ENCODE results near the gene CYTH1.

CYTH1 gene

GRCh38 chr17:78781893-78782304 lies at the start of gene CYTH1:
Gene CYTH1 (minus strand): TSS chr17:78782273. CDS start chr17:78782223, 50 bp downstream.
- DNase-seq = no peak

DNA sequence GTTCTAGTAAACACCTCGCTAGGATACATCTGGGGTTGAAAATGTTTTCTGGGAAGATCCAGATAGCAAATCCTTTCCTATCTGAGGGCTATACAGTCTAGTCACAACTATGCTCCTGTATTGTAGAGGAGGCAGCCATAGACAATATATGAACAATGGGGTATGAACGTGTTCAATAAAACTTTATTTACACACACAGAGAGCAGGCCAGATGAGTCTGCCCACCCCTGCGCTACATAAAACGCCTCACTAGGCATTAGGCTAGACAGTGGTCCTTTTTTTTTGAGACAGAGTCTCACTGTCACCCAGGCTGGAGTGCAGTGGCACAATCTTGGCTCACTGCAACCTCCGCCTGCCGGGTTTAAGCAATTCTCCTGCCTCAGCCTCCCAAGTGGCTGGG lies 47.4 kb upstream of the CYTH1 start:
- no peak for DNase-seq

DNA sequence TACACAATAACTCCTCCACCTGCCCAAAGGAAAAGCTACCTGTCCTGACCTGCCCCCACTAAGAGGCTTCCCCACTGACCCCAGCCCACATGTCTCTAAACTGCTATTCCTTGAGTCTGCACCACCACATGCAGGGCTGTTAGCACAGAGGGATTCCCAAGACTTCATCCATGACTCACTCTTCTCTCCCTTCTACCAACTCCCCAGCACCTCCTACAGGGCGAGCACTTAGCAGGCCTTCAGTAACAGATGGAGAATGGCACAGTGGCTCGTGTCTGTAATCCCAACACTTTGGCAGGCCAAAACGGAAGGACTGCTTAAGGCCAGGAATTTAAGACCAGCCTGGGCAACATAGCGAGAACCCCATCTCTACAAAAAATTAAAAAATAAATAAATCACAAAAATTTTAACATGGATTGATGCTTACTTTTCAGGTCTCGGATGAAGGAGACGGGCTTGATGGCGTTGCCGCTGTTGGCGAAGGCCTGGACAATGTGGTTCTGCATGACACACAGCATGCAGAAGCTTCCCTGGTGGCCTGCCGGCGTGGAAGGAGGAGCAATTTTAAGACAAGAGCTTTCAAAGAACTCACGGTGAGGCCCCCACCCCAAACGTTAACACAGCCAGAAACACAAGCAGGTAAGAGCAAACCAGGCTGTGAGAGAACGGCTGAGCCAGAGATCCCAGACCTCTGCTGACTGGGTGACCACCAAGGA lies 46.6 kb upstream of the CYTH1 start:
- no peak for DNase-seq

DNA sequence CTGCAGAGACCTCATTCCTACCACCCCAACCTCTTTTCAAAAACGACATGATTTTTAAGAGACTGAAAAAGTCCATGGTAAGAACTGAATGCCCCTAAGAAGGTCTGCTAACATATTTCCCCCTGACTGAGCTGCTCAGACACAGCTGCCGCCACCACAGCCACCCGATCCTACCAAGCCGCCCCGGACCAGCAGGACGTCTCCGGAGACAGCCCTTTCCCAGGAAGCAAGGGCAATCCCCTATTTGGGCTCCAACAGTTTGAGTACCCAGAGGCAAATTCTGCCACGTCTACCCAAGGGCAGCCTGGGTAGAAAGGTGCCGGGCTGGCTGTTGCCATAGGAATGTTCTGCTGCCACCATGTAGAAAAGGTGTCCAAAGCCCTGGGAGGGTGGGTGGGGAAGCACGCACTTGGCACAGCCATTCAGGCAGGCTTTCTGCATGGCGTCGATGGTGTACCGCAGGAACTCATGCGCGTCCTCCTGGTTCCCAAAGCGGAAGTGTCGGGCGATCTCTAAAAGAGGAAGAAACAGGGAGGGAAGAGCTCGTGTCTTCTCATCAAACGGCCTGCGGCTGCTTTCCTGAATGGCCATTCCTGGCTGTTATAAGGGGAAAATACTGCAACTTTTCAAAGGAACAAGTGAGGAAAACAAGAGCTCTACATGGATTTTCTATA lies 44.9 kb upstream of the CYTH1 start:
- DNase-seq = no peak

GRCh38 chr17:78826421-78826820 lies 44.3 kb upstream of the CYTH1 start:
- no peak for DNase-seq

GRCh38 chr17:78825696-78826095 lies 43.6 kb upstream of the CYTH1 start:
- DNase-seq = no peak

DNA sequence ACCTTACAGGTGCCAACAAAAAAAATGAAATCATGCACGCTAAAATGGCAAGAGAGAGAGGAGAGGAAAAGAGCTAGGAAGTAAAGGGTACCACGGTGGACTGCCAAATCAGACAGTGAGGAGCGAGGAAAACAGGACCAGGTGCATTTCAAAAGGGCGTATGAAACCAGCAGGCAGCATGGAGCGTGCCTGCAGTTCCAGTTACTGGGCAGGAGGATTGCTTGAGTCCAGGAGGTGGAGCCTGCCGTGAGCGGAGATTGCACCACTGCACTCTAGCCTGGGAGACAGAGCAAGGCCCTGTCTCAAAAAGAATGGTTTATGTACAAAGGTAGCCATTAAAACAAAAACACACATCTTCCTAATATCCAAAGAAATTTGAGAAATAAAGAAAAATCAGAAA lies 42.2 kb upstream of the CYTH1 start:
- no peak for DNase-seq

- no peak for DNase-seq
These were observed 41.4 kb upstream of the CYTH1 start for GRCh38 chr17:78823282-78824046.

GRCh38 chr17:78822552-78822951 lies 40.5 kb upstream of the CYTH1 start:
- no peak for DNase-seq

DNA sequence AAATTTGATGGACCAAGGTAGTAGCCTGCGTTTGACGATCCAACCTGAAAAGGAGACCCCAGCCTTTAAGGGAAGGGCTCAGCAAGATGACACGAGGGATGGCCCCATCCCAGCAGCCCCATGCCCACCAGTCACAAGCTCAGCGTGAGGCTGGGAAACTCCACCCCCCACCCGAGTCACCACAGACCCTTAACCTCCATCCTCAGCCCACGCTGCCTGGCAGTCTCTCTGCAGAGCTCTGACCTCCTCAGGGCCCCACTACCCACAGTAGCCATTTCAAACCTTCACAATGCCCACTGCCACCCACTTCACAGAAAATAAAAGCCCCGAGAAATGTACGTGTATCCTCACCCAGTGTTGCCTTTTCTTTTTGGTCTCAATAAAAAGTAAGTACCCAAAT lies 39.9 kb upstream of the CYTH1 start:
- no peak for DNase-seq

- no peak for DNase-seq
These were observed 38.8 kb upstream of the CYTH1 start for GRCh38 chr17:78820841-78821240.

DNA sequence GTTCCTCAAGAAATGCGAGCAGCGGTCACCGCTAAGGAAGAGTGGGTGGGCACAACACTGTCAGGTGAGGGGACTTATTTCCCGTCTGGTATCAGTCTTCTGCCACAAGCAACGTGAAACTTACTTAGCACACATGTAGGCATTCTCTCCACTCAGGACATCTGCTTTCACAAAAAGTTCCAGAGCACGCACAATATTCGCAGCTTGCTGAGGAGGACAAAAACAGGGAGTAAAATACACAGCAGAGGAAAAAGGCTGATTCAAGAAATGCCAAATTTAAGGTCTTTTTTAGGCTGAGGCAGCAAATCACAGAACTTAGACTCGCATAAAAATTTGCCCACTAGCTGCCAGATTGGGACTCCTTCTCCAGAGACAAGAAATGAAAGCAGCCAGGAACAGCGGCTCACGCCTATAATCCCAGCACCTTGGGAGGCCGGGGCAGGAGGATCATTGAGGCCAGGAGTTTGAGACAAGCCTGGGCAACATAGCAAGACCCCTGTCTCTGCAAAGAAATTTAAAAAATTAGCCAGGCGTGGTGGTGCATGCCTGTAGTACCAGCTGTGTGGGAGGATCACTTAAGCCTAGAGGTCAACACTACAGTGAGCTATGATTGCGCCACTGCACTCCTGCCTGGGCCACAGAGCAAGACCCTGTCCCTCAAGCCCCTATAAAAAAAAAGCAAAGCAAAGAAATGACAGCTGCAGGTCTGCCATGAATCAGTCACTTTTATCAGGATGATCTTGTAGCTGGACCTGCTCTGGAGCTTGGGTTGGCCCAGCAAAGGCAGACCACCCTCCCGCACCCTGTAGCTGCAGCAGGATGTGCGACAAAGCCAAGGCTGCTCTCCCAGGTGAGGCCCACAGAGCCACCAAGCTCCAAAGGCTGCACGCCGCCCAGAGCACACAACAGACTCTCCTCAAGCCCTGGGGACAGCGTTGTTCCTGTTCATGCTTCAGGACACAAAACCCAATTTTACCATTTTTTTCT lies 38.0 kb upstream of the CYTH1 start:
- no peak for DNase-seq

DNA sequence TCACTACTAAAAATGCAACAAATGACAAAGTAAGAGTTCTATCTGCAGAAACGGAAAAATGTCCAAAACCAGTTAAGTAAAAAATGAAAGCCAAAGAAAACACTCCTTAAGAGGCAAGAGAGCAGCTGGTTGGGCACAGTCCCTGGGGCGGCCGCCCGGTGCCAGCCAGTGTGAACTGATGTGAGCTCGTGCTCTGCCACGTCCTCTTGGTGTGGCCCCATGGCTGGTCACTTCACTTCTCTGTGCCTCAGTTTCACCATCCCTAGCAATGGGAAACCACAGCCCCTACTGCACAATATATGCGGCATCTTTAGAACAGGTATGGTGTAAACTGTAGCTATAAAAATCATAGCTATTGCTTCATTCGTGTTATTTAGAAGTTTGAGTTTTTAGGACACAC lies 37.3 kb upstream of the CYTH1 start:
- DNase-seq = no peak

- DNase-seq = no peak
These were observed 36.9 kb upstream of the CYTH1 start for GRCh38 chr17:78818932-78819331.

DNA sequence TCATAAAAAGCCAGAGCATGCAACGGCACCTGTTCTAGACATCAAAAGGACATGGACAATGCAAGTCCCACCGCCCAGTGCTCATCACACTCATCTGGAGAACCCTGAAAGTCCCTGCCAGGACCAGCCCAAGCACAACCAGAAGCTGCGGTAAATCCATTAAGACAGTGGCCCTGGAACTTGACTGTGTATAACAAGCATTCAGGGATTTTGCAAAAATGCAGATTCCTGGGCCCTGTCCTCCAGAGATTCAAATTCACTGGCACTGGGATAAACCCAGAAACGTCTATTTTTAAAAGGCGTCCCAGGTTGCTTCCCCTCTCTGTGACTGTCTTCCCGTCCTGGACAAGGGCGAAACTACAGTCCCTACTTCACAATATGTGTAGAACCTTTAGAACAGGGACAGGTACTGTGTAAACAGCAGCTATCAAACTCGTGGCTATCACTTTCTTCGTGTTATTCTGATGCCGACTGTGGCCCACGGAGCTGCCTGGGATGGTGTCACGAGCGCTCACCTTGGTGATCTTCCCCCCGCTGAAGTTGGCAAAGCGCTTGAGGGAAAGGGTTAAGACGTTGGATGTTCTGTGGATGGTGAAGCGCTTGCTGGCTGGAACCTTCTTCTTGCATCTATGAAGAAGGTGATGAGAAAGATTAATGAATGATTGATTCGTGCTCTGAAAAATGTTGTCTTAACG lies 36.2 kb upstream of the CYTH1 start:
- no peak for DNase-seq

DNA sequence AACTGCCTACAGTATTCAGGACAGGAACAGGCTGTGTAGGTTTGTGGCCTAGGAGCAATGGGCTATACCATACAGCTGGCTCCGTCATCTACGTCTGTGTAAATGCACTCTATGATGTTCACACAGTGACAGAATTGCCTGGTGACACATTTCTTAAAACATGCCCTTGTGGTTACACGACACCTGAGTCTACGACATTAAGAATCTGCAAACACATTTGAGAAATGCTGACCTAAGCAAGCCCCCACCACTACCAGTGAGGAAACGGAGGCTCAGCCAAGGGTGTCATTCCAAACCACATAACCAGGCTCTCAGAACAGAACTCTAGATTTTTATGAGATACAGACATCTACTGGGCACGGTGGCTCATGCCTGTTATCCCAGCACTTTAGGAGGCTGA lies 35.0 kb upstream of the CYTH1 start:
- DNase-seq = no peak

DNA sequence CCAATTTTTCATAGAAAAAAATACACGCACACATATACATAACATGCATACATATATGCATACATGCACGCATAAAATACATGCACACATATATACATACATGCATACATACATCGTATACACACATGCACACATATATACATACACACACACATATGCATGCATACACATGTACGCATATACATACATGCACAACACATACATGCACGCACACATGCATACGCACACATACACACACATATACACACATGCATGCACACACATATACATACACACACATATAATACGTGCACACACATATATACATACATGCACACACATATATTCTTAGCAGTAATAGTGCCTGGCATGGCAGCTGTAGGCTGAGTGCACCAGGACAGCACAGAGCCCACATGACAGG lies 33.6 kb upstream of the CYTH1 start:
- no peak for DNase-seq

DNA sequence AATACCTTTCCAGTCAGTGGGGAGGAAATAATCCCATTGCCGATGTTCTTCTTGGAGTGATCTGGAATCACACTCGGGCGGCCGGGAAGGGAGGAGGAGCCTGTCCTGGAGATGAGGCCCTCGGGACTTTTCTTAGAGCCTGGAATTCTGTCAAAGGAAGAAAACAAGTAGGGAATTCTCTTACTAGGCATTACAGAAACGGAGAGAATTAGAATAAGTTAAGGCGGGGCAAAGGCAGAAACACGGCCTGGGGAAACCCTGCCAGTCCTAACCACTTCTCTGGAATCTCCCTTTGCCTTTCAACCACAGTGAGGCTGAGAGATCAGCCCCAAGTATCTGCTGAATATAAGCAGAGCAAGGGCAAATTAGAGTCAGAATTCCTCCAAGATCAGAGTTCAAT lies 30.8 kb upstream of the CYTH1 start:
- no peak for DNase-seq

GRCh38 chr17:78808163-78808562 lies 26.1 kb upstream of the CYTH1 start:
- no peak for DNase-seq

GRCh38 chr17:78806451-78806850 lies 24.4 kb upstream of the CYTH1 start:
- no peak for DNase-seq

- no peak for DNase-seq
These were observed 23.2 kb upstream of the CYTH1 start for GRCh38 chr17:78805301-78805700.

DNA sequence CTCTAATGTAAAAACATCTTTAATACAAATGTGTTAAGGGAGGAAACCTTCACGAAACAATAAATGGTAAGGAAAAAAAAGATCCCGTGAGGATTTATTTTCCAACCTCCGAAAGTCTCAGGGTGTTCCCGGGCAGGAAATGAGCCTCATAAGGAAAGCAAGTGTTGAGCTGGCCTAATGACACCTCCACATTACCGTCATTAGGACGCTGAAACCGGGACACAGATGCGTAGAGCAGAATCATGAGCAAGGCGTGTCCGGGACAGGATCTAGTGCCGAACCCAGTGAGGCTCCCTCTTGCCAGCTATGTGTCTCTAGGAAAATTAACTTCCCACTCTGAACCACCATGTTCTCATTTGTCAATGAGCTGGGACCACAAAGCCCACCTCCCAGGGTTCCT lies 22.7 kb upstream of the CYTH1 start:
- DNase-seq = no peak

Data from GOT3 (cell line).